Hematopoietic multipotent progenitor cell treated with erythropoietin and hydrocortisone succinate and interleukin-3 and kit ligand, for 4 days (in vitro differentiated cells): Measurements from ENCODE around the gene KLHL14.
"Not testable (repeated sequence)": the region's sequence is repeated elsewhere in the genome, so short reads cannot be mapped to it uniquely, and the experiment has no call there.

ENCODE experiments used
- DNase-seq: peaks from one replicate; pipeline ENCODE4 v3.0.0-alpha.2; 2015

Gene KLHL14, protein sequence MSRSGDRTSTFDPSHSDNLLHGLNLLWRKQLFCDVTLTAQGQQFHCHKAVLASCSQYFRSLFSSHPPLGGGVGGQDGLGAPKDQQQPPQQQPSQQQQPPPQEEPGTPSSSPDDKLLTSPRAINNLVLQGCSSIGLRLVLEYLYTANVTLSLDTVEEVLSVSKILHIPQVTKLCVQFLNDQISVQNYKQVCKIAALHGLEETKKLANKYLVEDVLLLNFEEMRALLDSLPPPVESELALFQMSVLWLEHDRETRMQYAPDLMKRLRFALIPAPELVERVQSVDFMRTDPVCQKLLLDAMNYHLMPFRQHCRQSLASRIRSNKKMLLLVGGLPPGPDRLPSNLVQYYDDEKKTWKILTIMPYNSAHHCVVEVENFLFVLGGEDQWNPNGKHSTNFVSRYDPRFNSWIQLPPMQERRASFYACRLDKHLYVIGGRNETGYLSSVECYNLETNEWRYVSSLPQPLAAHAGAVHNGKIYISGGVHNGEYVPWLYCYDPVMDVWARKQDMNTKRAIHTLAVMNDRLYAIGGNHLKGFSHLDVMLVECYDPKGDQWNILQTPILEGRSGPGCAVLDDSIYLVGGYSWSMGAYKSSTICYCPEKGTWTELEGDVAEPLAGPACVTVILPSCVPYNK

DNA sequence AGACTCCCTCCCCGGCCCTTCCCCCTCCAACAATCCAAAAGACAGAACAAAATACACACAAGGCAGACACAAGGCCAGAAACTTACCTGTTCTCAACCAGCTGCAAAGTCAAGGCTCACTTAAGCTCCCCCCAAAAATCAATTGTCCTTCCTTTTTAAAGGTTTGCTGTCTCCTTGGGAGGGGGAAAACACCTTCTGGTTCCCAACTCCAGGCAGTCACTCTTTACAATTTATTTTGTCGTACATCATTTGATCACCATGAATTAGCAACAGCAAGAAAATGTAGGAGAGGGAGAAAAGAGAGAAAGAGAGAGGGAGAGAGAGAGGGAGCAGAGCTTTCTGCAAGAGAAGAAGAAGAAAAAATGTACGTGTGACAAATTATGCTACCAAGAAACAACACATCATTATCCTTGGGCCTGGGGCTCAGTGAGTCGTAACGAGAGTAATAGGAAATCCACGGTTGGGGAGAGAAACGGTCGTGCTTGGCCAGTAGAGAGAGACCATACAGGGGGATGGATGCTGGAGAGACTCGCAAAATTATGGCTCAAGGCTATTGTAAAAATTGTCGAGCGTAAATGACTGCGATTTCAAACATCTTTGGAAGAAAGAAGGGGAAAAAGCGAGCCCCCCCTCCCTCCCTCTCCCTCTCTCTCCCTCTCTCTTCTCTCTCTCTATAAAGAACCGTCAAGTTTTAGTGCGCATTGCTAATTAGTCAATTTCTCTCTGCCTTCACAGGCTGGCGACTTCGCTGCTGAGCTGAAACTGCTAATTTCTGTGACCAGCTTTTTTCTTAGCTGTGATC is at the start of gene KLHL14:
KLHL14 (minus strand) TSS at position 443 of the 801 bp plus-strand sequence. CDS start 2,432 bp downstream, outside the sequence.
- DNase-seq, result no peak

DNA sequence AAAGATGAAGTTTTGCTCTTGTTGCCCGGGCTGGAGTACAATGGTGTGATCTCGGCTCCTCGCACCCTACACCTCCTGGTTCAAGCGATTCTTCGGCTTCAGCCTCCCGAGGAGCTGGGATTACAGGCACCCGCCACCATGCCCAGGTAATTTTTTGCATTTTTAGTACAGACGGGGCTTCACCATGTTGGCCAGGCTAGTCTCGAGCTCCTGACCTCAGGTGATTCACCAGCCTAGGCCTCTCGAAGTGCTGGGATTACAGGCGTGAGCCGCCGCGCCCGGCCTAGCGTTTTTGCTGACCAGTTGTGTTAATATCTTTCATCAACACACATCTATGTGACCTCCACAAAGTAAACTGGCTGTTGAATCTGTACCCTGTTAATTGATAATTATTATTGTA is 49.4 kb upstream of the KLHL14 start:
- DNase-seq, result no peak

DNA sequence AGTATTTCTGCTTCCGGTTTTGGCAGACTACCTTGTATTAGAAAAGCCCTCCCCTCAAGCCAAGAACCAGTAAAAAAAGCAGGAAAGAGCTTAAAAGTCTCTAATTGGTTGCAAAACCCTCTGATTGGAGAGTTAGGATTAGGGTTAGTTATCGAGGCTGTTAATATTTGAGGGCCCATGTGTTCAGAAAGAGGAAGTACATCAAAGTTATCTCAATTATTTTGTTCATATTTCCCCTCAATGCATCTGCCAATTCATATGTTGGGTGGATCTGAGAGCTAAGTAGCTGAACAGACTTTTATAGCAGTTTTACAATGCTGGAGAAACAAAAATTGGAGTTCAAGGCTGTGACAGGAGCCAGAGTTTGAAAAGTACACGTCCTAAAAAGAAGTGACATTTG is 43.1 kb upstream of the KLHL14 start:
- peak; percentile 2 for DNase-seq

DNA sequence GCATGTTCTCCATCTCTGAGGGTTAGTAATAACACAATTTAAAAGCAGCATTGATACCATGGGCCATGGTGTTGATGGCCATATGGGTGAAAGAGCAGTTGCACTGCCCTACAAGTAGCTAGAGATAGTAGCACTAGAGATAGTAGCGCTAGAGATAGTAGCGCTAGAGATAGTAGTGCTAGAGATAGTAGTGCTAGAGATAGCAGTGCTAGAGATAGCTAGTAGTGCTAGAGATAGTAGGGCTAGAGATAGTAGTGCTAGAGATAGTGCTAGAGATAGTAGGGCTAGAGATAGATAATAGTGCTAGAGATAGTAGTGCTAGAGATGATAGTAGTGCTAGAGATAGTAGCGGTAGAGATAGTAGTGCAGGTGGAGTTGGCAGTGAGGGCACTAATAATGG is 39.5 kb upstream of the KLHL14 start:
- DNase-seq, result no peak

DNA sequence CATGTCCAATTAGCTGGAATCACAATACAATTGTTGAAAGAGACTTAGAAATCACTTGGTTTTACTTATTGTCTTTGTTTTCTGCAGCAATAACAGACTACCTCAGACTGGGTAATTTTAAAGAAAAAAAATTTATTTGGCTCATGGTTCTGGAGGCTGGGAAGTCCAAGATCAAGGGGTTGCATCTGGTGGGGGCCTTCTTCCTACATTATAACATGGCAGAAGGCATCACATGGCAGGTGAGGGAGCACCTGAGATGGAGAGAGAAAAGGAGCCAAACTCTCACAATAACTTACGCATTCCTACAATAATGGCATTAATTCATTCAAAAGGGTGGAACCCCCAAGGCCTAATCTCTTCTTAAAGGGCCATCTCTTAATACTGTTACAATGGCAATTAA is 37.5 kb upstream of the KLHL14 start:
- no peak for DNase-seq

DNA sequence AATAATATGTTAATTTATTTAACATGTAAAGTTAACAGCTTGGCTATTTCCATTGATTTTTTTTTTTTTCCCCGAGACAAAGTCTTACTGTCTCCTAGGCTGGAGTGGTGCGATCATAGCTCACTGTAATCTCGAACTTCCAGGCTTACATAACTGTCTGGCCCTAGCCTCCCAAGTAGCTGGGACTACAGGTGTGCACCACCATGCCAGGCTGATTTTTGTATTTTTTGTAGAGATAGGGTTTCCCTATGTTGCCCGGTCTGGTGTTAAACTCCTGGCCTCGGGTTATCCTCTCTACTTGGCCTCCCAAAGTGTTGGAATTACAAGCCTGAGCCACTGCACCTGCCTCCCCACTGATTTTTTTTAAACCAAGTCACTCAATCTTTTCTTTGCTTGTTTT is 32.5 kb upstream of the KLHL14 start:
- no peak for DNase-seq

DNA sequence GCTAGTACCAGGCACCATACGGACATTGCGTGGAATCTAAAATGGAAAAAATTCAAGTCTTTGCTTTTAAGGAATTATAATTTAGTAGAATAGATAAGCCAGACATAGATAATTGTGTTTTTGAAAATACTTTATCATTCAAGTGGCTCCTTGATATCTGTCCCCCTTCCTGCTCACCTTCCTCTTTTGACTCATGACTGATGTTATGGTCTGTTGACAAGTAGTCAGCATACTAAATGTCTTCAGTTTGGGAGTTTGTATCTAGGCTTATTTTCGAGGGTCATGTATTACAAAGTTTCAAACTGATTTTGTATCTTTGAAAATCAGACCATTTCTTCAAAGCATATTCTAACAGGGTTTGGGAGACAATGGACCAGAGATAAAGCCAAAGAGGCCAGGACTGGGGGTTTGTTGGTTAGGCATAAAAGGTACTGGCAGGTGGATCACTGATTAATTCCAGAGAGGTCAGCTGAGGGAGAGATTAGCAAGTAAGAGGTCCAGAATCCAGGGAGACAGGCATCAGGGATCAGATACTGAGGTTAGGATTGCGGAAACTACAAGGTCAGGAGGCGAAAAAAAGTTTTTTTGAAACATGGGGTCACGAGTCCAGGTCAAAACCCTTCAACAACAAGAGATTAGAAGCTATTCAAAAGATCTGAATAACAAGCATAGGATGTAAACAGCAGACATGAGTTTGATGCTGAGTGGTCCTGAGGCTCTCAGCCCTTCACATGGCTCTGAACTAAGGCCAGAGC is 31.5 kb upstream of the KLHL14 start:
- no peak for DNase-seq

DNA sequence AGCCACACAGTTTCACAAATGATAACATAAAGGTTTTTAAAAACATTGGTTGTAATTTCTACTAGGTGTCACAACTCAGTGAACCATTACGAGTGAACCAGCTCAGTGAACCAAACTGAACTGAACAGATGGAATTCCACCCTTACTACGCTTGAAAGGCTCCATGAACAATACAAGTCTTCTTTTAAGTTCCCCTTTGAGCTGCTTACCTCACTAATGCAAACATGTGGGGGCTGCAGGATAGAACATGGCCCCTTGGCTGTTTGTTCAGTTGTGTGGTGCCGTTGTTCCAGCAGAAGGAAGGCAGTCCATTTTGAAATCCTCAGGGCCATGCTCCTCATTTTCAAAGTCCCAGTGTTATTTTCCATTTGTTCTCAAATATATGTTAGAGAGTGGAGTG is 30.7 kb upstream of the KLHL14 start:
- DNase-seq, result no peak

DNA sequence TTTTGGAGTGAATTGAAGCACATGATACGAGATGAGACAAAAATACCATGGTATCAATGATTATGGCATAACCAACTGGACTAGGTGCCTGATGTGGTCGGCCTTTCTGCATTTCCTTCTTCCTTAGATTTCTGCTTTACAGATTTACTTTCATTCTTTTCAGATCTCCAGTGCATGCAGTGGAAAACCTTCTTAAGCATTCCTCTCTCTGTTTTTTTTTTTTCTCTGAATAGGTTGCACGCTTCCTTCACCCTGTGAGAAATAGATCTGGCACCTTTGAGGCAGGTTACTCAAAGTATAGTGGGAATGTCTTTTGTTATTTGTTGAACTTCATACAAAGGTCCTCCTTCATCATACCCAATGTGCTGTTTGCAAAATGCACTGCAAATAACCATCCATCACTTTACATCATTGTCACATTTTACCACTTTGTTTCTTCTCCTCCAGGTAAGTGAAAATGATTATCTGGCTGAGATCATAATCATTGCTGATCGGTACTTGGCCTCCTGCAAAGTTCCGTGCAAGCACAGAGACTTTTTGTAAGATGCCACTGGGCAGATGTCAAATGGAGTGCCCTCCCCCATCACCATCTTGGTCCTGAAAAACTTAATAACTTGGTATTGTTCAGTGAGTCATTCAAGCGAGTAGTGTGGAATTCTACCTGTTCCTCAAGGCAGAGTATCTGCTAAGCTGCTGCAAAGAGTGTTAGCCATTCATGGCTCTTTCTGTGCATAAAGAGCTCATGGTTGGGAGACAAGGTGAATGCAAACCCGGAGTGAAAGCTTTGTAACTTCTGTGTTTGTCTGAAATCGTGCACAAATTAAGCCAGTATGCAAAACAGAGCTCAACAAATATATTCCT is 30.0 kb upstream of the KLHL14 start:
- DNase-seq, result no peak

DNA sequence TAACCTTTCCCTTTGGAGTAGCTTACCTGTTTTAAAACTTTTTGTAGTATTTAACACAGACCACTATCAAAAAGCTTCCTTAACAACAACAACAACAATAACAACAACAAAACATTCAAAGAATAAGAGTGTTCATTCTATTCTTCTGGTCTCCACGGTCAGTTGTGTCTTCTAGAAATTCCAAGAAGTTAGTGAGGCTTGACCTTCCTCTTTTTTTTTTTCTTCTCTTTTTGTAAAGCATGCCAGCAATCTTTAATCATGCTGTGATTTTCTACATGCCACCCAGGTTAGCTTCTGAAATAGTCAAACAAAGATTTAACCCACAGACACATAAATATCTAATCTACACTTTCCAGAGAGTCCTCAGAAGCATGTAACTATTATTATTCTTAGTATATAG is 28.4 kb upstream of the KLHL14 start:
- no peak for DNase-seq

DNA sequence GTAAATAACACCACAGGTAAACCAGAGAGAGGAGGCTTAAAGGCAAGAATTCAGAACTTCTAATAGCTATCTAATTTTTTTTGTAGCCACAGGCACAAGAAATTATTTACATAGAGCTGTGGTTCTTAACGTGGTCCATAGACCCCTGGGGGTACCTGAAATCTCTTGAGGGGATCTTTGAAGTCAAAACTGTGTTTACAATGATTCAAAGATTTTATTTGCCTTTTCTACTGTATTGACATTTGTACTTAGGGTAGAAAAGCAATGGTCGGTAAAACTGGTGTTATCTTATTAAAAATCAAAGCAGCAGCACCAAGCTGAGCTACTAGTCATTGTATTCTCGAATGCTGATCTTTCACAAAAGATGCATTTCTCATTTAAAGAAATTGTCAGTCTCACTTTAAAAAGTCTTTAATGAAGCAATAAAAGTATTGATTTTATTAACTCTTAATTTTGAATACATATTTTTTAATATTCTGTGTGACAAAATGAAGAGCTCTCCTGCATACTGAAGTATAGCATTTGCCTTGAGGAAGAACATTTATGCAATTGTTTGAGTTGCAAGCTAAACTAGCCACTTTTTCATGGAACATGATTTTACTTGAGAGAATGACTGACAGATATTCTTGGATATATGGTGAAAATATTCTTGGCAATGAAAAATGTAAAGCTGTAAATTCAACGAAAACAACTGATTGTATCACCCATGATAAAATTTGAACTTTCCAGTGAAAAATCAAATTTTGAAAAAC is 25.6 kb upstream of the KLHL14 start:
- DNase-seq, result no peak

DNA sequence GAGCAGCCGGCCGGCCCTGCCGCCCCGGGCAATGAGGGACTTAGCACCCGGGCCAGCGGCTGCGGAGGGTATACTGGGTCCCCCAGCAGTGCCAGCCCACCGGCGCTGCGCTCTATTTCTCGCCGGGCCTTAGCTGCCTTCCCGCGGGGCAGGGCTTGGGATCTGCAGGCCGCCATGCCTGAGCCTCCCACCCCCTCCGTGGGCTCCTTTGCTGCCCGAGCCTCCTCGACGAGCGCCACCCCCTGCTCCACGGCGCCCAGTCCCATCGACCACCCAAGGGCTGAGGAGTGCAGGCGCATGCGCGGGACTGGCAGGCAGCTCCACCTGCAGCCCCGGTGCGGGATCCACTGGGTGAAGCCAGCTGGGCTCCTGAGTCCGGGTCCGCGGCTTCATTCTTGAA is 21.8 kb upstream of the KLHL14 start:
- not testable (repeated sequence) for DNase-seq

DNA sequence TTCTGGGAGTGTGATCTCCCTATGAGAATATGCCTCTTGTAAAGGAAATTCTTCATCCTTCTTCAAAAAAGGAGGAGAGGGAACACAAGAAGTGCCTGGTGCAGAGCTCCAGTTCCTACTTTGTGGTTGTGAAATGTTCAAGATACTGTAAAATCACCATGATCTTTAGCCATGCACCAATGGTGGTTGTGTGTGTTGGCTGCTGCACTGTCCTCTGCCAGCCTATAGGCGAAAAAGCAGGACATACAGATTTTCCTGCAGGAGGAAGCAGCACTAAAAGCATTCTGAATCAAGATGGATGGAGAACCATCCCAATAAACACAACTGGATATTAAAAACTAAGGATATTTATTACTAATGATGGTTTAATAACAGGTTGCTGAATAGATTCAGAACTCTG is 6.2 kb upstream of the KLHL14 start:
- no peak for DNase-seq

DNA sequence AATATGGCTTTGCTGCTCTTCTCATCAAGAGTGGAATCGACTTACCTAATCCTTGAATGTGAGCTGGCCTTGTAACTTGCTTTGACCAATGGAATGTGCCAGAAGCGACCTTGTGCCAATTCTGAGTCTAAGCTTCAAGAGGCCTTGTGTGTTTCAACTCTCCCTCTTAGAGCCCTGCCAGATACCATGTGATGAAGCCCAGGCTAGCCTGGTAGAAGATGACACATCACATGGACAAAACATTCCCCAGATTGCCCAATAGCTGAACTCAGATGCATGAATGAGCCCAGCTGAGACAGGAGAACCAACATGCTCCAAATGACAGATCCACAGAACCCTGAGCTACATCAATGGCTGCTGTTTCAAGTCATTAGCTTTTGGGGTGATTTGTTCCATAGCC is 4.2 kb upstream of the KLHL14 start:
- no peak for DNase-seq

DNA sequence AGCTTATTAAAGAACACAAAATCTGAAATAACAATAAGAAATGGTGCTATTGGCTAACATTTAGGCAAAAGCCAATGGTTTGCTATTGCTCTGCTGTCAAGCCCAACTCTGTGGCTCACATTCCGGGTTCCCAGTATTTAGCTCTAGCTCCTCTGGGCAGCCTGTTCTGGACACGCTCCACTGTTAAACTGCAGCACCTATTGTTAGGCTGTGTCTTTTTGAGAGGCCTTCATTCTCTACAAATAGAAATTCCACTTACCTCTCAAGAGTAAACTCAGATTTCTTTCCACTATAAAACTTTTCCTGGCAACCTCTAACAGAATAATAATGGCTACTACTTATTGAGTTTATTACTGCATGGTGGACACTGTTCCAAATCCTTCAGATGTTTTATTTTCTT is 3.7 kb upstream of the KLHL14 start:
- DNase-seq, result no peak

DNA sequence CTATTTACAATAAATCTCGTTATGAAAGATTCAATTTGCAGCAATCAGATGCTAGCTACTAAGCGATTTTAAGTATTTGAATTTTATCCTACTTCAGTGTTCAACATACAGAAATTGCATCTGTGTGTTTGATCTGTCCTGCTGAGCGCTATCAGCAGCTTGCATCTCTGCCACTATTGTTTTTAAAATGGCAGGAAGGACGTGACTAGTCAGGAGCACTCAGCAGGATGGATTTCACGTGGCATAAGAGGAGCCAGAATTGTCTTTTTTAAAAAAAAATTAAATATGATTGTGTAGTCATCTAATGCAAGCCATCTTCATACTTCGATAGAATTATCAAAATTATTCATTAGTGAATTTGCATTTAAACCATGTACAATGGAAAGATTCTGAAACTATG is 2.8 kb upstream of the KLHL14 start:
- no peak for DNase-seq

DNA sequence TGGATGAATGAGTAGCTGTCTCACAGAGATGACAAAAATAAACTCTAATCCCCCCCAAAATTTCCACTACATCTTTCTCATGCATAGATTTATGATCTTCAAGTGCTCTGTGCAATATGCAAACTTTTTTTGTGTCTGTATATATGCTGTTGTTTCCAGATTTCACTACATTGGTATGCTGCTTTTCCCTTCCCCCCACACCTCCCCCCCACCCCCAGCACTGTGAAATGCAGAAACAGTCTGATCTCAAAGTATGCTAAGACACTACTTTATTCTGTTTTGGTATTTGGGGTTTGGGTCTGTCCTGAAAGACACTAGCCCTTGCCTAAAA is 524 bp upstream of the KLHL14 start:
- DNase-seq, result no peak

DNA sequence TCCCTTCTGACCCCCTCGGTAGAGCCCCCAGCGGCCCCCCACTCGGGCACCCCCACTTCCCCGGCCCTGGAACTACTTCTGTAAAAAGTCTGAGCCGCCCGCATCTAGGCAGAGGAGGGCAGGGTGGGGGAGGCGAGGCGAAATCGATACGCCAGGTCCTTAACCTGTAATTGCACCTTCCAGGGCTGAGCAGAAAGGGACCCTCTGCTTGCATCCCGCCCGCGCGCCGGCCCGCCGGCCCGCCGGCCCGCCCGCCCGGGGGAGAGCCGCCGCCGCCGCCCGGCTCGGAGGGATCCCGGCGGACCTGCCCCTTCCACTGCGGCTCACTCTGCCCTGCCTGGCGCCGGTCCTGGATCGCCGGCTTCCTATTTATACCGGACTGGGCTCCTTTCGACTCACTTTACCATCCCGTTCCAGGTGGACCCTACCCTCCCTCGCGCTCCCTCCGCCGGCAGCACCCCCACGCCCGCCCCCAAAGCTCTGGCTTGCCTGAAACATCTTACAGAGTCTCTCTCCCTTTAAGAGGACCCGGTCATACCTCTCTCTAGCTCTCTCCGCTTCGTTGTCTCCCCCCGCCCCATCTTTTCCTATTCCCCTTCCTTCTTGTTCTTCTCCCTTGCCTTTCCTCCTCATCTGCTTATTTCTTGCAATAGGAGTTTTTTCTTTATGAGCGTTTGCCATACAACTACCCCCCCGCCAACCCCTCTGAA is 797 bp downstream of the KLHL14 start:
- DNase-seq, result no peak

DNA sequence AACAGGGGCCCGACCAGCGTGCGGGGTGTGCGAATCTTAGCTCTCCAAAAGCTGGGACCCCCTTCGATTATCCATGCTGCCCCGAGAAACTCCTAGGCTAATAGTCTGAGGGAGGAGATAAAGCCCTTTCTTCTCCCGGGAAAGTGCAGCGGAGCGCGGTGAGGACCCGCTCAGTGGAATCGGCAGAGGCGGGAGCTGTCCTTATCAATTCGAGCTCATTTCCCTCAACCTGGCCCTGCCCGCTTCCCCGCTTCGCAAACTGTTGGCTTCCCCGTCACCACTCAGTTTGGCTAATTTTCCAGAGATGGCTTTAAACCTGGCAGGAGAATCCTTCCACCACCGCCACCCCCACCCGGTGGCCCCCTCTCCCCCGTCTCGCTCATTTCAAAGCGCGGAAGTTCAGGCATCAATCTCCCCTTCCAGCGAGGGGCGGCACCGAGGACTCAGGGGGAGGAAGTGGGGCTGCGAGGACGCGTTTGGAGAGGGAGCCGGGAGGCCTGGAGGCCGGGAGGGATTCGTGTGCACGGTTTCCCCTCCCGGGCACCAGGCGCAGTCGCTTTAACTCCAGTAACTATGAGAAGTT is 1.6 kb downstream of the KLHL14 start:
- peak; percentile 15 for DNase-seq

DNA sequence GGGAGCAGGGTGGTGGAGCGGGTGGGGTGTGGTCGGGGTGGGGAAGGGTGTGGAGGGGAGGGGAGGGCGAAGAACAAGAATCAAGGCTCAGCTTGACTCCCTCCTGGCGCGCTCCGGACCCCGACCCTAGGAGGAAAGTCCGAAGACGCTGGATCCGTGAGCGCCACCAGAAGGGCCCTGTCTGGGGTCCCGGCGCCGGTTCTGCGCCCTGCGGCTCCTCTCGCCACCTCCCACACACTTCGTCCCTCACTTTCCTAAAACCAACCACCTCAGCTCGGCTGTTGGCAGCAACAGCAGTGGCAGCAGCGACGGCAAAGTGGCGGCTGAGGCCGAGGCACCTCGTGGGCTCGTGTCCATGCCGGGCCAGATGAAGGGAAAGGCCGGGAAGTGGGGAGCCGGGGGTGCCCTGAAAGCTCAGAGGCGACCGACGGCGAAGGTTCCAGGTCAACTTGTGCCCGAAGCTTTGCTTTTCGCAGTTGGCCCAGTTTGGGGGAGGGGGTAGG is 2.1 kb downstream of the KLHL14 start:
- DNase-seq, result no peak
